ENCODE measurements around the gene RND1. TPM values are rescaled to one million over a fixed set of nuclear protein-coding genes. Genes with fewer than 3 reads are reported as not detected.

The RND1 gene
- total and polyA plus RNA-seq, 2 of the 13 experiments (the other 11 are each of a cell fraction or from before 2014, with no cell fraction given): 1.8 to 1.9 TPM

DNA sequence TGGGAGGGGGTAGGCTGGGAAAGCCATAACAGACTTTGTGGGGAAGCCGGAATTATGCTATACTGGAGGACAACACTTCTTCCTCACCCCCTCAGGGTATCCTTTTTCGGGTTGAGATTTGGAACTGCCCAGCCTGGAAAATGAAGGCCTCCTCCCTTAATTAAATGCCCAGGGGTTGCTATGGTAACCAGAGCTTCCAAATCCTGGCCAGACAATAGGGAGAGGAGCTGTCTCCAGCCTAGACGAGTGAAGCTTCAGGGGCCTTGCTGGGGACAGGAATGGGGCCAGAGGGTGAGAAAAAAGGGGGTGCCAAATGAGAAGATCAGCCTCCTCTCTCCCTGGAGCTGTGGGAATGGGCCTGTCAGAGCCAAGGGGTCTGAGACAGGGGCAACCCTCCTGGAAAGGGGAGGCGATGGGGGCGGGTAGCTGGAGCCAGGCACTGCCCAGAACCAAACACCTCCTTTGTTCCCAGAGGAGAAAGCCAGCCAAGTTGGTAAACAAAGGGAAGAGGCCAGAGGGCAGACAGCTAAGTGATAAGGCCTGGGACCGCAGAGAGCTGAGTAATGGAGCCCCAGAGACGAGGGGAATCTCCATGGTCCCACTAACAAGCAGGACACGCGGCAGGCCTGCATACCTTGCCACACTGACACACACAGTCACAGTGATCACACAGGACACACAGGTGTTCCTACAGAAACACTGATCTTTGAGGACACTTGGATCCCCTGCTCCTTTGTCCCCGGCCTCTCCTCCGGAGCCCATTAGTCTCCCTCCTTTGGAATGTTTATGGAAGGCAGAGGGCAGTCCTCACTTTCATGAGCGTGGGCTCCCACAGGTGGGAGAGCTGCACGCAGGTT, 17.9 kb upstream of the RND1 start (continued):
- 0 out of 2 replicates have a peak, but pooled peaks have one; percentile 38 for TF ChIP-seq ELF3 (CRISPR knock-in tag; IDR thresholded peaks at IDR 0.05)
- TF ChIP-seq ZNF17 (CRISPR knock-in tag; IDR thresholded peaks at IDR 0.05): no peak
- no peak for TF ChIP-seq ZNF20 (CRISPR knock-in tag; IDR thresholded peaks at IDR 0.05)
- TF ChIP-seq, protein P1, sequence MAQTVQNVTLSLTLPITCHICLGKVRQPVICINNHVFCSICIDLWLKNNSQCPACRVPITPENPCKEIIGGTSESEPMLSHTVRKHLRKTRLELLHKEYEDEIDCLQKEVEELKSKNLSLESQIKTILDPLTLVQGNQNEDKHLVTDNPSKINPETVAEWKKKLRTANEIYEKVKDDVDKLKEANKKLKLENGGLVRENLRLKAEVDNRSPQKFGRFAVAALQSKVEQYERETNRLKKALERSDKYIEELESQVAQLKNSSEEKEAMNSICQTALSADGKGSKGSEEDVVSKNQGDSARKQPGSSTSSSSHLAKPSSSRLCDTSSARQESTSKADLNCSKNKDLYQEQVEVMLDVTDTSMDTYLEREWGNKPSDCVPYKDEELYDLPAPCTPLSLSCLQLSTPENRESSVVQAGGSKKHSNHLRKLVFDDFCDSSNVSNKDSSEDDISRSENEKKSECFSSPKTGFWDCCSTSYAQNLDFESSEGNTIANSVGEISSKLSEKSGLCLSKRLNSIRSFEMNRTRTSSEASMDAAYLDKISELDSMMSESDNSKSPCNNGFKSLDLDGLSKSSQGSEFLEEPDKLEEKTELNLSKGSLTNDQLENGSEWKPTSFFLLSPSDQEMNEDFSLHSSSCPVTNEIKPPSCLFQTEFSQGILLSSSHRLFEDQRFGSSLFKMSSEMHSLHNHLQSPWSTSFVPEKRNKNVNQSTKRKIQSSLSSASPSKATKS (CRISPR knock-in tag; IDR thresholded peaks at IDR 0.05): no peak
- no peak for TF ChIP-seq SRF (IDR thresholded peaks at IDR 0.05; ENCODE audit: low read depth, low read length)
- peak; percentile 75; the same call in 1 of the 2 replicates for TF ChIP-seq SOX13 (IDR thresholded peaks at IDR 0.05)
- TF ChIP-seq SOX13 (CRISPR knock-in tag; conservative IDR thresholded peaks at IDR 0.05 in 1 of 2, IDR thresholded peaks at IDR 0.05 in 1 of 2): peak in 1 of 2 experiments; percentile 94; a peak in 2 of 4 replicates
- TF ChIP-seq, protein P2, sequence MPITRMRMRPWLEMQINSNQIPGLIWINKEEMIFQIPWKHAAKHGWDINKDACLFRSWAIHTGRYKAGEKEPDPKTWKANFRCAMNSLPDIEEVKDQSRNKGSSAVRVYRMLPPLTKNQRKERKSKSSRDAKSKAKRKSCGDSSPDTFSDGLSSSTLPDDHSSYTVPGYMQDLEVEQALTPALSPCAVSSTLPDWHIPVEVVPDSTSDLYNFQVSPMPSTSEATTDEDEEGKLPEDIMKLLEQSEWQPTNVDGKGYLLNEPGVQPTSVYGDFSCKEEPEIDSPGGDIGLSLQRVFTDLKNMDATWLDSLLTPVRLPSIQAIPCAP (CRISPR knock-in tag; IDR thresholded peaks at IDR 0.05; ENCODE audit: low read depth): no peak
- TF ChIP-seq TCF7 (IDR thresholded peaks at IDR 0.05; ENCODE audit: low read depth): 0 out of 2 replicates have a peak, but pooled peaks have one; percentile 20
- no peak for TF ChIP-seq ZFP1 (CRISPR knock-in tag; IDR thresholded peaks at IDR 0.05)
- no peak for TF ChIP-seq ZNF296 (CRISPR knock-in tag; conservative IDR thresholded peaks at IDR 0.05)
- TF ChIP-seq, protein P3, sequence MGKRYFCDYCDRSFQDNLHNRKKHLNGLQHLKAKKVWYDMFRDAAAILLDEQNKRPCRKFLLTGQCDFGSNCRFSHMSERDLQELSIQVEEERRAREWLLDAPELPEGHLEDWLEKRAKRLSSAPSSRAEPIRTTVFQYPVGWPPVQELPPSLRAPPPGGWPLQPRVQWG (CRISPR knock-in tag; IDR thresholded peaks at IDR 0.05; ENCODE audit: borderline replicate concordance, low read depth): no peak
- no peak for TF ChIP-seq ZNF724P (CRISPR knock-in tag; IDR thresholded peaks at IDR 0.05; ENCODE audit: borderline replicate concordance)
- TF ChIP-seq, protein P4, sequence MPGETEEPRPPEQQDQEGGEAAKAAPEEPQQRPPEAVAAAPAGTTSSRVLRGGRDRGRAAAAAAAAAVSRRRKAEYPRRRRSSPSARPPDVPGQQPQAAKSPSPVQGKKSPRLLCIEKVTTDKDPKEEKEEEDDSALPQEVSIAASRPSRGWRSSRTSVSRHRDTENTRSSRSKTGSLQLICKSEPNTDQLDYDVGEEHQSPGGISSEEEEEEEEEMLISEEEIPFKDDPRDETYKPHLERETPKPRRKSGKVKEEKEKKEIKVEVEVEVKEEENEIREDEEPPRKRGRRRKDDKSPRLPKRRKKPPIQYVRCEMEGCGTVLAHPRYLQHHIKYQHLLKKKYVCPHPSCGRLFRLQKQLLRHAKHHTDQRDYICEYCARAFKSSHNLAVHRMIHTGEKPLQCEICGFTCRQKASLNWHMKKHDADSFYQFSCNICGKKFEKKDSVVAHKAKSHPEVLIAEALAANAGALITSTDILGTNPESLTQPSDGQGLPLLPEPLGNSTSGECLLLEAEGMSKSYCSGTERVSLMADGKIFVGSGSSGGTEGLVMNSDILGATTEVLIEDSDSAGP (CRISPR knock-in tag; IDR thresholded peaks at IDR 0.05; ENCODE audit: borderline replicate concordance): peak; percentile 35; the same call in 1 of the 2 replicates
- TF ChIP-seq ZMYM3 (CRISPR knock-in tag; IDR thresholded peaks at IDR 0.05): 0 out of 2 replicates have a peak, but pooled peaks have one; percentile 18
- TF ChIP-seq, protein P5, sequence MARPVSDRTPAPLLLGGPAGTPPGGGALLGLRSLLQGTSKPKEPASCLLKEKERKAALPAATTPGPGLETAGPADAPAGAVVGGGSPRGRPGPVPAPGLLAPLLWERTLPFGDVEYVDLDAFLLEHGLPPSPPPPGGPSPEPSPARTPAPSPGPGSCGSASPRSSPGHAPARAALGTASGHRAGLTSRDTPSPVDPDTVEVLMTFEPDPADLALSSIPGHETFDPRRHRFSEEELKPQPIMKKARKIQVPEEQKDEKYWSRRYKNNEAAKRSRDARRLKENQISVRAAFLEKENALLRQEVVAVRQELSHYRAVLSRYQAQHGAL (CRISPR knock-in tag; IDR thresholded peaks at IDR 0.05; ENCODE audit: not compliant biosample characterization): no peak
- TF ChIP-seq ZFYVE20 (CRISPR knock-in tag; IDR thresholded peaks at IDR 0.05; ENCODE audit: borderline replicate concordance, low read depth): no peak
- no peak for TF ChIP-seq ZNF550 (CRISPR knock-in tag; IDR thresholded peaks at IDR 0.05; ENCODE audit: borderline replicate concordance)
- TF ChIP-seq ZNF44 (CRISPR knock-in tag; IDR thresholded peaks at IDR 0.05): no peak
- TF ChIP-seq AGO2 (optimal IDR thresholded peaks at IDR 0.05; ENCODE audit: low read depth, low read length): no peak
- TF ChIP-seq ZNF782 (CRISPR knock-in tag; IDR thresholded peaks at IDR 0.05; ENCODE audit: borderline replicate concordance): no peak
- TF ChIP-seq ZNF589 (CRISPR knock-in tag; conservative IDR thresholded peaks at IDR 0.05): no peak
- TF ChIP-seq ZNF737 (CRISPR knock-in tag; IDR thresholded peaks at IDR 0.05; ENCODE audit: borderline replicate concordance): no peak
- TF ChIP-seq HNF4A (CRISPR knock-in tag; IDR thresholded peaks at IDR 0.05): peak; percentile 49

Measured in HepG2 (cell line).